GM12875 (cell line): ENCODE measurements around the gene IRX4.

ENCODE experiments used
- H3K4me3 ChIP-seq: one replicate; pipeline ENCODE4 v1.5.1; 2011; ENCODE audit warnings: low read depth, low read length, control low read depth
- CTCF ChIP-seq: IDR thresholded peaks from 2 replicates; pipeline ENCODE4 v1.5.1; 2011; ENCODE audit warnings: low read depth, mild to moderate bottlenecking, control low read depth, inconsistent platforms, low read length, moderate library complexity, borderline replicate concordance; ENCODE audit not compliant: insufficient read depth

IRX4 gene

DNA sequence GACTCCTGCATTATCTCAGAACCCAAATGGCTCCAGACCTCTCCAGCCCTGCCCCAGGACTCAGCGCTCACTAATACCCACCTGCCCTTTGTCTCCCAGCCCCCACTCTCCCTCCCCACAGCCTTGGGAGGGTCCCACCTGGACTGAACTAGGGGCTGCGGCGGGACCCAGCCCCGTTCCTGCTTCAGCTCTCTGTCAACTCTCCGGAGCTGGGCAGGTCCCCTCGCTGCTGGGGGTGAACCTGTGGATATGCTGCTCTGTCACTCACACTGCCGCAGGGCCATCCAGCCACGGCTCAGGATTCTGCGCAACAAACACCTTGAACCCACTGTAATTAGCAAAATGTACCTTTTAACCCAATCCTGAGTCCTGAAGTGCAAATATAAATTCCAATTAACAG is 44.7 kb downstream of the IRX4 start:
- no peak for TF ChIP-seq CTCF

DNA sequence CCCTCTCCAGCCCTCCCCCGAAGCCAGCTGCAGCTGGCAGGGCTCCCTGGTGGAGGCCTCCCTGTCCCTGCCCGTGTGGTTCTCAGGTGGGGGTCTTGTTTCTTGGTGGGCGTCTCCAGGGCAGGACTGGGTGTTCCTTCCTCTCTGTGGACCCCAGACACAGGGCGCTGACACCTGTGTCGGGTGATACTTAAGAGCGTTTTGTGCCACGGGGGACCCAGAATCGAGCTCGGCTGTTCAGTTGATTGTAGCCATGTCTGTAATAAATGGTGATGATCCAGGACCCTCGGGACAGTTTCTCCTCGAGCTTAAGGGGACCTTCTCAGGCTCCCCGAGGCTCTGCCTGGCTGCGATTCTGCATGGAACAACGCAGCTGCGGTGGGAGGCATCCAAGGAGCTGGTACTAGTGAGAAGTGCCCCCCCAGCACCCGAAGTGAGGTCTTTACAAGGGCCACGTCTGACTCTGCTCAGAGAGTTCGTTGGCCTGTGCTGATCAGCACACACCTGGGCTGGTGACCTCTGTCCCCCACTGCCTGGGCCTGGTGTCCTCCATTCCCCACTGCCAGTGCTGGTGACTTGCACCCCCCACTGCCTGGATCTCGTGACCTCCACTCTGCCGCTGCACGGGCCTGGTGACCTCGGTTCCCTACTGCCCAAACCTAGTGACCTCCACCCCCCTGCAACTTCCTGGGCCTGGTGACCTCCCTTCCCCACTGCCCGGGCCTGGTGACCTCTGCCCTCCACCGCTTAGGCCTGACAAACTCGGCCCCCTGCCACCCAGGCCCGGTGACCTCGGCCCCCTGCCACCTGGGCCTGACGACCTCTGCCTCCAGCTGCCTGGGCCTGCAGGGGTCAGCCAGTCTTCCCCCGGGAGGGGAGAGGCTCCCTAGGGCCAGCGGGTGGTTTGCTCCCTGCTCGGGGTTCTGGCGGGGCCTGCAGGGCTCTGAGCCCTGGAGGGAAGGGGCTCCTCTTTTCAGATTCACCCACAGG is 45.5 kb downstream of the IRX4 start:
- TF ChIP-seq CTCF = no peak
- H3K4me3 ChIP-seq = no peak overlapping the region

More for the DNA sequence above, 44.7 kb downstream of the IRX4 start:
- no peak overlapping the region for H3K4me3 ChIP-seq

- TF ChIP-seq CTCF = no peak
- H3K4me3 ChIP-seq = no peak overlapping the region
Measured at GRCh38 chr5:1836176-1836890, 46.4 kb downstream of the IRX4 start.

- no peak overlapping the region for H3K4me3 ChIP-seq
- TF ChIP-seq CTCF = no peak
Measured at GRCh38 chr5:1835431-1835830, 47.3 kb downstream of the IRX4 start.

GRCh38 chr5:1834721-1835429 is 47.9 kb downstream of the IRX4 start:
- H3K4me3 ChIP-seq = no peak overlapping the region
- TF ChIP-seq CTCF = no peak

DNA sequence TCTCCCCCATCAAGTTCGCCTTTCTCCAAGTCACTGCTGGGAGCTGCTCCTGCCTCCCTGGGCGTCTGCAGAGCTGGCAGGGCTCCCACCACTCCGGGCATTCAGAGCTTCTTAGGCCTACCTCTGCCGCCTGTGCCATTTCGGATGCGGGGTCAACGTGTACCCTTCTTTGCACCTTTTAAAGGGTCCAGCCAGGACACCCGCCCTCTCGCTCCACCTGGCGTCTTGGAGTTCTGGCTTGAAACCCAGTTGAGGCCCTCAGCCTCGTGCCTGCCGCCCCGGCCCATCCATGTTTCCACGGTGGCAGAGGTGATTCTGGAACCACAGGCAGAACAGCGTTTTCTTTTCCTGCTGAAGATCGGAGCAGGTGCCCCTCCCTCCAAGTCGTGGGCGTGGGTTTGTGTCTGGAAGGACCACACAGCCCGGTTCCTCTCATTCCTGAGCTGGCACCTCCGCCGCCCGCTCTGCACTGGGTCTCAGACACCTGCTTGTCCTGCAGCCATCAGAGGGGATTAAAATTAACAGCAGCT is 48.6 kb downstream of the IRX4 start:
- no peak overlapping the region for H3K4me3 ChIP-seq
- no peak for TF ChIP-seq CTCF
